Parathyroid adenoma (tissue), 2 donors: ENCODE measurements around the gene TLE3.

ENCODE experiments used
- H2AFZ ChIP-seq: fragments of 300-600 bp; sonication (generic); one replicate; pipeline ENCODE4 v1.7.0; 2017; ENCODE audit warnings: antibody characterized with exemption, mild to moderate bottlenecking
- H3K27ac ChIP-seq: fragments of 300-600 bp; sonication (generic); one replicate; pipeline ENCODE4 v1.7.0; 2017
- H3K27me3 ChIP-seq: fragments of 300-600 bp; sonication (generic); one replicate; pipeline ENCODE4 v1.7.0; 2017; ENCODE audit warnings: low read length; ENCODE audit not compliant: control insufficient read depth, insufficient read depth
- H3K36me3 ChIP-seq: fragments of 300-600 bp; sonication (generic); one replicate; pipeline ENCODE4 v1.7.0; 2017; ENCODE audit warnings: low read length; ENCODE audit not compliant: control insufficient read depth, insufficient read depth
- H3K4me1 ChIP-seq: fragments of 300-600 bp; sonication (generic); one replicate; pipeline ENCODE4 v1.7.0; 2017; ENCODE audit warnings: control low read depth
- H3K4me2 ChIP-seq: fragments of 300-600 bp; sonication (generic); one replicate; pipeline ENCODE4 v1.7.0; 2017; ENCODE audit warnings: low read length
- H3K4me3 ChIP-seq: fragments of 300-600 bp; sonication (generic); one replicate; pipeline ENCODE4 v1.7.0; 2017; ENCODE audit warnings: low read depth, low read length
- H3K79me2 ChIP-seq: fragments of 300-600 bp; sonication (generic); one replicate; pipeline ENCODE4 v1.7.0; 2017; ENCODE audit warnings: control low read depth
- H3K9ac ChIP-seq: fragments of 300-600 bp; sonication (generic); one replicate; pipeline ENCODE4 v1.7.0; 2017; ENCODE audit warnings: mild to moderate bottlenecking
- H3K9me3 ChIP-seq: fragments of 300-600 bp; sonication (generic); one replicate; pipeline ENCODE4 v1.7.0; 2017; ENCODE audit warnings: low read length; ENCODE audit not compliant: control insufficient read depth
- TF ChIP-seq, protein P1 (sequence below): fragments of 300-600 bp; sonication (generic); IDR thresholded peaks from one replicate; pipeline ENCODE4 v1.7.0; 2017; ENCODE audit warnings: antibody characterized with exemption, mild to moderate bottlenecking
- donor health status: primary hyperparathyroidism.

Gene TLE3

DNA sequence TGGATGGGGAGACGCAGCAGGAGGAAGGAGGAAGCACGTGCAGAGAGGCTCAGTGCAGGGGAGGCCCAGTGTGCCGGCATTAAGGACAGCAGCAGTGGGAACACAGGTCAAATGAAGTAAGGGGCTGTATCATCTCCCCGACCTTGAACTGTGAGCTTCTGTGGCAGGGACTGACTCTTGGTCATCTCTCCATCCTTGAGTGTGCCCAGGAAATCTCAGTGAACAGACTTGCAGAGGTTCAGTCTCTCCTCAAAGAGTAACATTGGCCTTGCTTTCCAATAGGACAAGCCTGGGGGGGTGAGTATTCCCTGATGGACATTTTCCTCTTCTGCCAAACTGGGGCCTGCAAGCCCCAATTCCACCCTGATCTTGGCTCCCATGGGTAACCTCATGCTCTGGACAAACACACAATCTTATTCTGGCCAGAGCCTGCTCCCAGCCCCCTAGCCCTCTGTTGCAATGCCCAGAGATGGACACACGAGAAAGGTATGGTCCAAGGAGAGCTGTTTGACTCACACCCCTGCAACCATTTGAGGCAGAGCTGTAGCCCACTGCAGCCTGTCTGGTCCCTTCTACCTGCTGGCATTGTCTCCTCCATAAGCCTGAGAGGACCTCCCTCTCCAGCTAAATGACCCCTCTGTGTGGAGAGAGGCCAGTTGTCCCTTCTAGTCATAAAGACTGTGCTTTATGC lies 50.9 kb downstream of the TLE3 start:
- no peaks in the 10 kb centered on the region for H3K36me3 ChIP-seq

DNA sequence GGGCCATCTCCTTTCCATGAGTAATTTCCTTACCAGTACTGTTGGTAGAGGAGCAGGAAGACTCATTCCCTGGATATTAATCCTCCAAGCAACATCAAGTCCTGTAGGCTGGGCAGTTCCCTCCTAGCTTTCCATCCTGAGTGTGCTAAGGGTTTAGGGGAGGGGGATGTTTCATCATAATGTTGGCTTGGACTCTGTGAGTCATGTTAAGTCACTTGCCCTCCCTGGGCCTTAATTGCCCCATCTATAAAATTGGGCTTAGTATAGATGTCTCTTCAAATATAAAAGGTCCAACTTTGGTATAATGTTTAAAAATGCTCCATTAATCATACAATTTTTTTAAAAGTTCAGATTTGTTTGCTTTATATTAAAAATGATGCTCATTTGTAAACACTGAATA lies 52.7 kb downstream of the TLE3 start:
- TF ChIP-seq, protein P1, sequence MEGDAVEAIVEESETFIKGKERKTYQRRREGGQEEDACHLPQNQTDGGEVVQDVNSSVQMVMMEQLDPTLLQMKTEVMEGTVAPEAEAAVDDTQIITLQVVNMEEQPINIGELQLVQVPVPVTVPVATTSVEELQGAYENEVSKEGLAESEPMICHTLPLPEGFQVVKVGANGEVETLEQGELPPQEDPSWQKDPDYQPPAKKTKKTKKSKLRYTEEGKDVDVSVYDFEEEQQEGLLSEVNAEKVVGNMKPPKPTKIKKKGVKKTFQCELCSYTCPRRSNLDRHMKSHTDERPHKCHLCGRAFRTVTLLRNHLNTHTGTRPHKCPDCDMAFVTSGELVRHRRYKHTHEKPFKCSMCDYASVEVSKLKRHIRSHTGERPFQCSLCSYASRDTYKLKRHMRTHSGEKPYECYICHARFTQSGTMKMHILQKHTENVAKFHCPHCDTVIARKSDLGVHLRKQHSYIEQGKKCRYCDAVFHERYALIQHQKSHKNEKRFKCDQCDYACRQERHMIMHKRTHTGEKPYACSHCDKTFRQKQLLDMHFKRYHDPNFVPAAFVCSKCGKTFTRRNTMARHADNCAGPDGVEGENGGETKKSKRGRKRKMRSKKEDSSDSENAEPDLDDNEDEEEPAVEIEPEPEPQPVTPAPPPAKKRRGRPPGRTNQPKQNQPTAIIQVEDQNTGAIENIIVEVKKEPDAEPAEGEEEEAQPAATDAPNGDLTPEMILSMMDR = no peak

More for the DNA sequence above, 50.9 kb downstream of the TLE3 start:
- Histone ChIP-seq H3K4me2 (no peak overlapping the region), H3K27ac (no peak overlapping the region), H3K4me1 (no peaks in the 10 kb centered on the region), H3K9me3 (no peaks in the 10 kb centered on the region), H2AFZ (no peak overlapping the region), H3K79me2 (no peaks in the 10 kb centered on the region), H3K4me3 (no peak overlapping the region), H3K27me3 (no peaks in the 10 kb centered on the region), H3K9ac (no peak overlapping the region)
- TF ChIP-seq, protein P1 = no peak

DNA sequence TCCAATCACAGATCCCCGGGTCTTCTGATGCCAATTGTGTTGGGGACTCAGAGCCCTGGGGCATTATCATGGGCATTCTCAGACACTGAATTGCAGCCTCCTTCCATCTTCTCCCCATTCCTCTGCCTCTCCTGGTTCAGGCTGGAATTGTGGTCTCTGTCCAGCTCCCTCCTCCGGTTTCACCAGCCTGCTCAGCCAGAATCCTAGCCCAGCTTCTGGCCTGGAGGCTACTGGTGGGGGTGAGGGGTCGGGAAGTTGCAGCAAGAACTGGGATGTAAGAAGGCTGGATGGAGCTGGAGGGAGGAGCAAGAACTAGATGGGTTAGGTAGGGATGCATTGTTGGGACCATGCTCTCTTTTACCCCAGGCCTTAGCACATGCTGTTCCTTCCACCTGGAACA lies 53.5 kb downstream of the TLE3 start:
- H3K4me3 ChIP-seq = no peak overlapping the region
- H2AFZ ChIP-seq = no peak overlapping the region
- TF ChIP-seq, protein P1 = no peak
- no peaks in the 10 kb centered on the region for H3K27me3 ChIP-seq
- no peaks in the 10 kb centered on the region for H3K9me3 ChIP-seq
- no peaks in the 10 kb centered on the region for H3K4me1 ChIP-seq
- no peak overlapping the region for H3K9ac ChIP-seq
- no peaks in the 10 kb centered on the region for H3K79me2 ChIP-seq
- no peaks in the 10 kb centered on the region for H3K36me3 ChIP-seq
- H3K4me2 ChIP-seq = no peak overlapping the region
- H3K27ac ChIP-seq = no peak overlapping the region

More for the DNA sequence above, 52.7 kb downstream of the TLE3 start:
- H2AFZ ChIP-seq = no peak overlapping the region
- no peak overlapping the region for H3K9ac ChIP-seq
- H3K27ac ChIP-seq = no peak overlapping the region
- no peak overlapping the region for H3K4me2 ChIP-seq
- H3K9me3 ChIP-seq = no peaks in the 10 kb centered on the region
- H3K4me1 ChIP-seq = no peaks in the 10 kb centered on the region
- no peaks in the 10 kb centered on the region for H3K27me3 ChIP-seq
- H3K4me3 ChIP-seq = no peak overlapping the region
- no peaks in the 10 kb centered on the region for H3K36me3 ChIP-seq
- H3K79me2 ChIP-seq = no peaks in the 10 kb centered on the region

DNA sequence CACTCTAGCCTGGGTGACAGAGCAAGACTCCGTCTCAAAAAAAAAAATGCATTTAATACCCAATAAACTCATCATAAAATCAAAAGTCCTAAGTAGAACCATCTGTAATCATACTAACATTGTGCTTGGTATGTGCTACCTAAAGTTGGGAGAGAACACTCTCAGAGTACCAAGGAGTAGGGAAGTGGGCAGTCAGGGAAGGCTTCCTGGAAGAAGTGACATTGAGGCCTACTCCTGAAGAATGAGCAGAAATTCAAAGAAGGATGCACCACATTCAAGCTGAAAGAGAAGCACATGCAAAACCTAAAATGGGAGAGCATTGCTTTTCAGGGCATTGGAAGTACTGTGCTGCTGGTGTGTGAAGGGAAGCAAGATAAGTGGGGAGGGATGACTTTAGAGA lies 54.1 kb downstream of the TLE3 start:
- H3K4me2 ChIP-seq = no peak overlapping the region
- H3K27ac ChIP-seq = no peak overlapping the region
- H3K36me3 ChIP-seq = no peaks in the 10 kb centered on the region
- no peaks in the 10 kb centered on the region for H3K79me2 ChIP-seq
- no peak overlapping the region for H3K4me3 ChIP-seq
- H2AFZ ChIP-seq = no peak overlapping the region
- no peaks in the 10 kb centered on the region for H3K9me3 ChIP-seq
- TF ChIP-seq, protein P1 = no peak
- H3K27me3 ChIP-seq = no peaks in the 10 kb centered on the region
- no peak overlapping the region for H3K9ac ChIP-seq
- H3K4me1 ChIP-seq = no peaks in the 10 kb centered on the region
